Pons (tissue), 1 donor: Measurements from ENCODE around the gene APBA2.

Source experiments
- DNase-seq: peaks from one replicate; pipeline ENCODE4 v3.0.0-alpha.2; 2016; ENCODE audit warnings: low spot score

The APBA2 gene

GRCh38 chr15:29058903-29059539 lies 173.2 kb downstream of the APBA2 start:
- DNase-seq = no peak

- DNase-seq = no peak
These were observed 174.3 kb downstream of the APBA2 start for GRCh38 chr15:29059871-29060640.

DNA sequence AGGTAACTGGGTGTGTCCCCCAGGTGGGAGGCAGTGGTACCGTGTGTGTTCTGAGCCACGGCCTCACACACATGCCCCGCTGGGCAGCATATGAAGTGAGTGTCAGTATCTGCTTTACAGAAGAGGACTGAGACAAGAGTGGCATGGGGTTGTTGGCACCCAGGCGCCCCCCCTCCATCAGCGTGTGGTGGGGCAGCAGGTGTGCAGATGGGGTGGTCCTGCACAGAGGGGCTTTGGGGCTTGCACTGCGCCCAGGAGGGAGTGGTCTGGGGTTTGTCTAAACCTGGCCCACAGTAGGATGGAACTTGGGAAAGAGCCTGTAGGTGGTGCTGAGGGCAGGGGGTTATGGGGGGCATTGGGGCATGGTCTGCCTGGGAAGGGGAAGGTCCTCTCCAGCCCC lies 176.0 kb downstream of the APBA2 start:
- no peak for DNase-seq

DNA sequence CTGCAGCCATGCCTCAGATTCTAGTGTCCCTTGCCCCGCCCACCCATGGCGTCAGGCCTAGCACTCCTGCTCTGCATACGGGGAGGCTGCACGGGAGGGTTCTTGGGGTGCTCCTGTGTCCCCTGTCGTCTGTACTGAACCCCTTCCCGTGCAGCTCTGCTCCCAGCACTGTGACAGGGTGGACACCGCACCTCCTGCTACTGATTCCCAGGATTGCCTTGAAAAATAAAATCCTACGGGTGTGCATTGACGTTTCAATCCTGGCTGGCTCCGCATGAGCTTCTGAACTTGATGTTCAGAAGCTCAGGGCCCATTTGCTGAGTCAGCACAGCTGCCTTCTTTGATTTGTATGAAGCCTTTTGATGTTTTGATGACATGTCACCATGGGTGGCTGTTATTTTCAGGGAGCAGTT lies 176.4 kb downstream of the APBA2 start:
- no peak for DNase-seq

- no peak for DNase-seq
These were observed 176.9 kb downstream of the APBA2 start for GRCh38 chr15:29062626-29063025.

- DNase-seq = no peak
These were observed 177.9 kb downstream of the APBA2 start for GRCh38 chr15:29063646-29064045.

GRCh38 chr15:29064290-29064689 lies 178.5 kb downstream of the APBA2 start:
- no peak for DNase-seq

GRCh38 chr15:29064731-29065130 lies 179.0 kb downstream of the APBA2 start:
- no peak for DNase-seq

- DNase-seq = no peak
These were observed 179.8 kb downstream of the APBA2 start for GRCh38 chr15:29065571-29065970.

- DNase-seq = no peak
These were observed 180.5 kb downstream of the APBA2 start for GRCh38 chr15:29066310-29066709.

DNA sequence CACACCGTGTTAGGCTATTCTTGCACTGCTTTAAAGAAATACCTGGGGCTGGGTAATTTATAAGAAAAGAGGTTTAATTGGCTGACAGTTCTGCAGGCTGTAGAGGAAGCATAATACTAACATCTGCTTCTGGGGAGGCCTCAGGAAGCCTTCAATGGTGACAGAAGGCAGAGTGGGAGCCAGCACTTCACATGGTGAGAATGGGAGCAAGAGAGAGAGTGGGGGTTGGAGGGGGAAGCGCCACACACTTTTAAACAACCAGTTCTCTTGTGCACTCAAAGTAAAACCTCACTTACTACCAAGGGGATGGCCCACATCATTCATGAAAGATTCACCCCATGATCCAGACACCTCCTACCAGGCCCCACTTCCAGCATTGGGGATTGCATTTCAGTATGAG lies 181.1 kb downstream of the APBA2 start:
- DNase-seq = no peak

DNA sequence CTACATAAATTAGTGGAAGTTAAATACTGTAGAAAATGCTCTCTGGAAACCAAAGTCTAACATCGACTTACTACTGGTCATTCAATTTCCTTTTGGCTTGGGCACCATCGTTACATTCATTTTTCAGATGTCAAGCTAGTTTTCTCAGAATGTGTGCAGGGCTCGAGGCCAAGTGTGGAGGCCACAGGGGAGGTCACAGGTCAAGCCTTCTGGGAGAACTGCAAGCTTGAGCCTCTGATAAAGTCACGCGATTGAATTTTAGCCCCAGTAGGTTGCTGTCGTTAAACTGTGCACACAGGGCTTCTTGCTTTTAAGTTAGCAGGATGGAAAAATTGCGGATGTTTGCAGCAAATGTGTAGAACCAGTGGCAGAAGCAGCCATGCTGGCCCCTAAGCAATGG lies 182.2 kb downstream of the APBA2 start:
- DNase-seq = no peak

DNA sequence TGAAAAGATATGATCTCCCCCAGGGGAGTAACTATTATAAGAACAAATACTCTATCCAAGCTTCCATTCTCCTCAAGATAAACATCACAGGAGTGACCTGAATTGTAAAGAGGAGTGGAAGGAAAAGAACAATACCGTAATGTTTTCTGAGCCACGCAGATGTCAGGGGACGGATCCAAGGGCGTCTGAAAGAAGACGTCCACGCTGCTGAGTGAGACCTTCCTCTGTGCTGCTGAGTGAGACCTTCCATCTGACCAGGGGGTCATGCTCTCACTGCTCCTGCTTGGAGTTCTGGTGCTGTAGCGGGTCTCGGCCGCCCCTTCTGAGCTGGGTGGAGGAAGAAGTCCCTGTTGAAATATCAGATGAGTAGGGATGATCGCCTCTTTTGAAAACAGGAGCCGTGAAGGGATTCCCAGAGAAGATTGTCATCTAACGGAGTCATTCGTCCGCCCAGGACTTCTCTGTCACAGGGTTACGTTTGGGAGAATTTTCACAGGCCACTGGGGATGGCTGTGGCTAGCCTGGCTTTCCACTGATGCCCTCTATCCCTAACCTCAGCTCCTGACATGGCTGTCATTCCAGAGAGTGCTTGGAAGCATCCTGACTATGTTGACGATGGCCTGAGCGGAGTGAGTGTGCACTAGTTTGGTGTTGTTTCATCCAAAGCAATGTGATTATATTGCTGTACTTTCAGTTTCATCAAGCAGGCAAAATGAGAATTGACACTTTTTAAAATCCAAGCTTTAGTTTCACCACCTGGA lies 184.9 kb downstream of the APBA2 start:
- peak; percentile 95 for DNase-seq

DNA sequence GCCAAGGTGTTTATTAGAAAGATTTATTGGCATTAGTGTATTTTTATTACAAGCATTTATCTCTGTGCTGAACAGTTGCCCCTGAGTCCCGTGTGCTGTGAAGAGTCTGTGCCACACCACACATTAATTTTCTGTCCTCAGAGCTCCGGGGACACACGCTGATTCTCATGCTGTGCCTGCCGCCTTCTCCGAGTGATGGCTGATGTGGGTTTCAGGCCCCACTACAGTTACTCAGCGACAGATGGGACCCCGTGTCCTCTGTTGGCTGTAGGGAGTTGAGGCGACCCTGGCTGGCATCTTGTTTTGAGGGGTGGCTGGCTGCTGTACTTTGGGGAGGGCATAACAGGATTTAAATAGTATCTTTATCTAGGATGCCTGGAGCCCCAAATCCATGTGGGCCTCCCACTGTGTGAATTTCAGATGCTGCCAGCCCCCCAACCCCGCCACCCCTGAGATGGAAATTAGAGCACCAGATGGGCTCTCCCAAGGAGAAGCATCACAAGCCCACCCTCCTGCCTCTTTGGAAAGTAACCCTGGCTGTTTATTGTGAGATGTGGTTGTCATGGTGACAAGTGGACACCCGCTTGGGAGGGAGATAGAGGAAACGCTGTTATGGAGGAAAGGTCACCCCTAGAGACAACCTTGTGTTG lies 185.6 kb downstream of the APBA2 start:
- DNase-seq = peak; percentile 72

GRCh38 chr15:29071882-29072273 lies 186.1 kb downstream of the APBA2 start:
- DNase-seq = no peak

DNA sequence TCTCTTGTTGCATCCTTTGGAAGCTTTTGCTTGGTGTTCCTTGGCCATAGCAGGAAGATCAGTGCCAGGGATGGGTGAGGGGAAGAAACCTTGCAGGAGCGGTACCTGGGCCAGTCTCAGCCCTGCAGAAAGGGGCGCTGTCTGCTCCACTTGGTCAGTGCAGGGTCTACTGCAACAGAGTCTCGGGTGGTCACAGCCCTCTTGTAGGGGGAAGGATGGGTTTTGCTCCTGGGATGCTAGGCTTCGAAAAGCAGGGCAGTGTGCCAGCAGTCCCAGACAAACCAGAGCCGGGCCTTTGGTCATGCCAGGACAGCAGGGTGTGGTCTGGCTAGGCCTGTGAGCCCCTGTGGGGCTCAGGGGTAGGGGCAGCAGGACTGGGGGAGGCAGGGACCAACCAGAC lies 186.7 kb downstream of the APBA2 start:
- peak; percentile 44 for DNase-seq

- peak; percentile 44 for DNase-seq
These were observed 188.3 kb downstream of the APBA2 start for GRCh38 chr15:29074045-29074444.

DNA sequence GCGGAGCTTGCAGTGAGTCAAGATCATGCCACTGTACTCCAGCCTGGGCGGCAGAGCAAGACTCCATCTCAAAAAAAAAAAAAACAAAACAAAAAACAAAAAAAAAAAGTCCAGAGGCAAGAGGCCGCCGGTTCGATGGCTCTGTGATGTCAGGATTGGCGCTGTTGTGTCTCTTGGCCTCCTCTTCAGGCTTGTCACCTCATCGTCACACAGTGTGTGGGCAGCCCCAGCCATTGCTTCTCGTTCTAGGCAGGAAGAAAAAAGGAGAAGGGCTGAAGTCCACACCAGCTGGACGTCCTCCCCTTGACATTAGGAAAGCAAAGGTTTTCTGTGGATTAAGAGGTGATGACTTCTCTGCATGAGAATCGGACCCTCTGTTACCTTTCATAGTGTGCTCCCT lies 192.8 kb downstream of the APBA2 start:
- DNase-seq = no peak

GRCh38 chr15:29079479-29079878 lies 193.7 kb downstream of the APBA2 start:
- DNase-seq = no peak

- DNase-seq = no peak
These were observed 196.0 kb downstream of the APBA2 start for GRCh38 chr15:29081781-29082180.

GRCh38 chr15:29083161-29083560 lies 197.4 kb downstream of the APBA2 start:
- no peak for DNase-seq

GRCh38 chr15:29083858-29084257 lies 198.1 kb downstream of the APBA2 start:
- no peak for DNase-seq

DNA sequence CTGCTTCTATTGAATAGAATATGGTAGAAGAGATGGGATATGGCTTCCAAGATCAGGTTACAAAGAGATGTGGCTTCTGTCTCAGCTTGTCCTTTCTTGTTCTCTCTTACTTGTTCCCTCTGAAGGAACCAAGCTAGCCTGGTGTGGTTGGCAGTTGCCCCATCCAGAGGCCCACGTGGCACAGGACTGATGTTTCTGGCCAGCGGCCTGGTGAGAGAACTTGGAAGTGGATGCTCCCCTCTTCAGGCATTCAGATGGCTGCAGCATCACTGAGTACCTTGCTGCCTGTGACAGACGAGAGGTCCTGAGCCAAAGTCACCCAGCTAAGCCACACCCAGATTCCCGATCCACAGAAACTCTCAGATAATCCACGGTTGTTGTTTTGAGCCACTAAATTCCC lies 200.2 kb downstream of the APBA2 start:
- no peak for DNase-seq
